NCI-H774 (cell line): ENCODE measurements around the gene PTPRF.
"Not testable (repeated sequence)": the region's sequence is repeated elsewhere in the genome, so short reads cannot be mapped to it uniquely, and the experiment has no call there.

Source experiments
- DNase-seq: peaks from one replicate; lab custom pipeline; 2025; lab: John Stamatoyannopoulos, UW

Gene PTPRF

DNA sequence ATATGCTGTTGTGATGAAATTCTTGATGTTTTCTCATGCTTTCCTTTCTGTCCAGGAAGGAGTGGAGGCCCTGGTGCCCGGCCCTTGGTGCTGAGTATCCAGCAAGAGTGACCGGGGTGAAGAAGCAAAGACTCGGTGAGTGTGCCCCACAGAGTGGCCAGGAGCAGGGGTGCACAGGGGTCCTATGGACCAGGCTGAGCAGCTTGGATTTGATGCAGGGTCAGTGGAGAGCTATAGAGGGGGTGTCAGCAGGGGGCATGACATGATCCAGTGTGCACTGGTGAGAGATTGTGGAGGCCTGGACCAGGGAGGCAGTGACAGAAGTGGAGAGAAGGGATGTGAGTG, 7.4 kb downstream of the PTPRF start:
- no peak for DNase-seq

DNA sequence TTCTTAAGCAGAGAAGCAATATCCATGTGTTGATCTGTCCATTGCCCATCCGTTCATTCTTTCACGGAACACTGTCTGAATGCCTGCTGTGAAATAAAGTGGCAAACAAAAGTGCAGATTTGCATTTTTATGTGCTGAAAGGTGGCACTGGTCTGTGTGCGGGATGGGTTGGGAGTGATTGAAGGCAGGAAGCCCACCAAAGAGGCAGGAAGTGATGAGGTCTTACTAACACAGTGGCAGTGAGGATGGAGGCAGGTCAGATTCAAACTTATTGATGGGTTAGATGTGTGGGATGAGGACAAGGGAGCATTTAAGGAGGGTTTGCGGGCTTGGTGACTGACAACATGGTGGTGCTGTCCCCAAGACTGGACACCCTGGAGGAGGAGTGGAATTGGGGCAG, 8.3 kb downstream of the PTPRF start:
- DNase-seq, result no peak

DNA sequence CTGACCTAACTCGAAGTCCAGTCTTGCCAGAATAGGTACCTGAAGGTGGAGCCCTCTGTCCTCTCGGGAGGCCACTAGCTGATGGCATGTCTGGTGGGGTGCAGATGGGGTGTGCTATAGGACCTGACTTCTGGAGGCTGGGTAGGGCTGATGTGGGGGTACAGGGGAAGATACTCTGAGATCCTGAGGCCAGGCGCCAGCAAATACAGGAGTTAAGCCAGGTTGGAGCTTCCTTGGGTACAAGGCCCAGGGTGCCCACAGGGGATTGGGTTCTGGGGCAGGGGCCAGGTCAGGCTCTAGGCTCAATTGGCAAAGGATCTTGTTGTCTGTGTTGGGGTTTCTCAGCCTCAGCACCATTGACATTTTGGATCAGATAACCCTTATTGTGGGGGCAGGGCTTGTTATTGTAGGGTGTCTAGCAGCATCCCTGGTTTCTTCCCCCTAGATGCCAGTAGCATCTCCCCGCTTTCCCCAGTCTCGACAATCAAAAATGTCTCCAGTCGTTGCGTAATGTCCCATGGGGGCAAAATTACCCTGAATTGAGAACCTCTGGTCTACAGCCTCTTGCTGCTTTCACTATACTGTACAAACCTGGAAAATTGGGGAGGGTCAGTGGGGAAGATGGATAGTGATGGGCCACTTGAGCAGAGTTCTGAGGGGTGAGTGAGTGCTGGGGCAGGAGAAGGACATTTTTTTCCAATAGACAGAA, 9.2 kb downstream of the PTPRF start:
- no peak for DNase-seq

DNA sequence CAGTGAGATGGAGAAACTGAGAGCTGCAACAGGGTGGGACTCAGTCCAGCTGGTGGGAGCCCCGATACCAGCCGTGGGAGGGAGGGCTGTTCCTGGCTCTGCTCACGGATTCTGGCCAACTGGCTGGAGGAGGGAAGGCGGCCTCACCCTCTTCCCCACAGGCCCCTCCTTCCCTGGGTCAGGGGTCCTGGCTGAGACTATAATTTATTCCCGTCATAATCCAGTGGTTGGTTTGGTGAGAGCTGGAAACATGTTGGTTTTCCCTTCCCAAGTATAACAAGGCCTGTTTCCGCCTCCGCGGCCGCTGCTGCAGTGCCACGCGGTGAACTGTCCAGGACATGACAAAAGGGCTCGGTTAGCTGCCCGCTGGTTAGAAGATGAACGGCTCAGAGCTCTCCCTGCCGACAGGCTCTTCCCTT, 10.0 kb downstream of the PTPRF start:
- DNase-seq, result no peak

DNA sequence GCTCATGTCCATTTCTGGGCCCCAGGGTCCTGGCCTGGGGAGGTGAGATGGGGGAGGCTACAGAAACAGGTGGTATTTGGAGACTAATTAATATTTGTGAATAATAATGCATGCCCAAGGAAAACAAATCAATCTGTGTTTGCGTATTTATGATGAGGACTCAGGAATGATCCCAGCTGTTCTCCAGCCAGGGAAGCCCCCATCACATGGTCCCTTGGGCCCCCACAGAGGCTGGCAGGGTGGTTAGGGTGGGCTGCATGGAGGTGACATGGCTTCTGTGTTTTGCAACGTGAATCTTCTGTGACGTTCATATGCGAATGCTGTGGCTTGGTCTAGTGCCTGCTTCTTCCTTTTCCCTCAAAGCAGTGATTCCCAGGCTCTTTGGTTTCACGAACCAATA, 10.5 kb downstream of the PTPRF start:
- no peak for DNase-seq

DNA sequence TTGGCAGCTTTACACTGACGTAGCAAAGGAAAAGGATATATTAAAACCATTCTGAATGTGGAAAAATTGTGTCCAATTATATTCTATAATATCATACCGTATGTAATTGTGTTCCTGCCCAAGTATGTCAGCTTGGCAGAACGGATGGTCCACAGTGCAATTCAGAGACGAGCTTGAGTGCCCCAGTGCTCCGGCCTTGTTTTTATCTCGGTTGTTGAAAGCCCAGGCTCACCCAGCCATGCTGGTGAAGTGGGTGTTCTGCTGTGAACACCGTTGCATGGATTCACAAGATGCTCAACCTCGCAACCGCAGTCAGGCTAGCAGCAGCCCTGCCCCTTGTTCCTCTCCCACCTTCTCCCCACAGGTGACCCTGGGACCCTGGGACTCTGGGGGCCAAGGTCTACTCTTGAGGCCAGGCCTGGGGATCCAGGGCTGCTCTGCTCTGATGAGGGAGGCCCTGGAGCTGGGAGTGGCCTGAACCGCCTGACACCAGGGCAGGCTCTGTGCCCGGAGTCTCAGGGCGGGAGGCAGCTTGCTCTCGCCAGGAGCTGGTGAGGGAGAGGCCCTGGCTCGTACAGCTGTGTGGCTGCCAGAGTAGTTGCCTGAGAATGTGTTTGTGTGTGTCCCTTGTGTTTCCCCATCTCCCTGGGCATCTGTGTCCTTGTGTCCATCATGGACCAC, 11.2 kb downstream of the PTPRF start:
- DNase-seq, result no peak

DNA sequence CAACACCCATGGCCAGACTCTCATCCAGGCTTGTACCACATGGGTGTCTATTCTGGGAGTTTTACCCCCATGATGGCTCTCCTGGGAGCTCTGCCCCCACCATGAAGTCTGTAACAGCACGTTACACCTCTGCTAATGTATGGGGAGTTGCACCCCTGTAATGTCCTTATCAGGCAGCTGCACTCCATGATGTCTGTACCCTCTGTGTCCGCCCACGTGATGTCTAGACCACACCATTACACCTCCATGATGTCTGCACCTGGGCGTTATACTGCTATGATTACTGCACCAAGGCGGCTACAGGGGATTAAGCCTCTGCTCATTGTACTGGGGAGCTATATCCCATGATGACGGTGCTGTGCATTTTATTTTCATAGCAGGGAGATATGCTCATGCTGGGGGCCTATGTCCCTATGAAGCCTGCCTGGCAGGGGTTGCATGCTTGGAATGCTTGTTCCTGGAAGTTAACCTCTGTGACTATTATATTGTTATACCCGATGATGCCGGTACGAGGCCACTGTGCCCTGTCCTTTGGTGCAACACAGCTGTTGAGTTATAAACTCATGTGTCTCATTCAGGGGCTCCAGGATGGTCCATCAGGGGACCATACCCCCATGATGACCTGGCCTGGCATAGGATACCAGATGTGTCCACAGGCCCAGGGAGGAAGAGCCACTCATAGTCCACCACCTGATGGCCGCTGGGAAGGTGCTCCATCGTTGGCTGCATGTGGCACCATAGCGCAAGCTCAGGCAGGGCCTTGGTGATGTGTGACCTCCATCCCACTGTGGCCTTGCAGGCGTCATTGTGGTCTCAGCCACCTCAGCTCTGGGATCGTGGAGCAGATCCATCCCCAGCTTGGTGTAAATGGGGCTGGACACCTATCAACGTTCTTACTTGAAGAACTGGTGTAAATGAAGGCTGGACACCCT, 12.1 kb downstream of the PTPRF start:
- DNase-seq, result no peak

DNA sequence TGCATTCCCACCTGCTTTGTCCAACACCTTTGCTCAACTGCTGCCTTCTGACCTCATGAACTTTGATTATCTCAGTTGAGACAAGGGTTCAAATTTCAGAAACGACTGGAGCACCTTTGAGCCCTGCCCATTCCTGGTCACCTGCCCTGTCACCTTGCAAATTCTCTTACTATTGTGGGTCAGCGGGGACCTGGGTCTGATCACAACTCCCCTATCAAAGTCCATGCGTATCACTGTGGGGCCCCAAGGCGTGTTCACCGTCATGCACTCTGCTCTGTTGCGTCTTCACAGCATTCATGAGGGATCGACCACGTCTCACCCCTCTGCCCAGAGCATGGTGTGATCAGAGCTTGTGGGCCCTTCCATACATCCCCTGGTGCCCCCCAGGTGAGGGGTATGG, 12.9 kb downstream of the PTPRF start:
- no peak for DNase-seq

DNA sequence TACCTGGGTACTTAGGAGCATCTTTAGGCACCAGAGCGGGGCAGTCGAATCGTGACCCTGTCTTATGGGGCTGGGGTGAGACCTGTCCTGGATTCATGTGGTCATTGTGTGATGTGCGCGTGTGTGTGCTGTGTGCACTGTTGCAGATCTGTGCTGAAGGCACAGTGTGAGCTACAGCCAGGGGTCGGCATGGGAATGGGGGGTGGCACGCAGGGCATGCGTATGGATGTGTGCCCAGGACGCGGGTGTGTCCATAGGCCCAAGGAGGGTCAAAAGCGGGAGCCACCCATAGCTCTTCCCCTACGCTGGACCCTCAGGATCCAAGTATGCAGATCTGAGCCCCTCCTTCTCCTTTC, 14.6 kb downstream of the PTPRF start:
- no peak for DNase-seq

DNA sequence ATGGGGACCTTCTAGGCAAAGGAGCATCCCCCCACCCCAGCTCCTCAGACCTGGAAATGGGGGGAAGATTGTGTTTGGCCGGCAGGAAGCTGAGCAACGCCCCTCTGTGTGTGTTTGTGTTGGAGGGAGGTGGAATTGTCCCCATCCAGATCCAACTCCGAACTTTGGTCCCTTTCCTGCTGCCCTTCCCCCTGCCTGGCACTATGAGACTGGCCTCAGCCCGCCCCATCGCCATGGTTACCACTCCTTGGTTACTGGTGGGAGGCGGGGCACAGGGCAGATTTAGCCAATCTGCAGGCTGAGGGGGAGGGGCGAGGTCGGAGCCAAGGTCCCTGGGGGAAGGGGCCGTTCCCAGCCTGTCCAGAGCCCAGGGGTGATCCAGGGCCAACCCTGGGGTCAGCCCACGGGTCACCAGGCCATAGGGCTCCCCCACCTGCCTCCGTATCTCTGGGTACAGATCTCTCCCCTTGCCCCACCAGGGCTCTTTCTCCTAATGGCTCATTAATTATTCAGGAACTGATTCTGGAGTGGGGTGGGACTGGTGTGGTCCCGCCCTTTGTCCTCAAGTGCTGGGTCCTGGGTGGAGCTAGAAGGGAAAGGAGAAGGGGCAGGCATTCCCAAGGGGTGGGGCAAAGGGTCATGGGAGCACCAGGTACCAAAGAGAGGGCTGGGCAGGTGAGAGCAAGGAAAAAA, 15.2 kb downstream of the PTPRF start:
- DNase-seq, result peak; percentile 95

DNA sequence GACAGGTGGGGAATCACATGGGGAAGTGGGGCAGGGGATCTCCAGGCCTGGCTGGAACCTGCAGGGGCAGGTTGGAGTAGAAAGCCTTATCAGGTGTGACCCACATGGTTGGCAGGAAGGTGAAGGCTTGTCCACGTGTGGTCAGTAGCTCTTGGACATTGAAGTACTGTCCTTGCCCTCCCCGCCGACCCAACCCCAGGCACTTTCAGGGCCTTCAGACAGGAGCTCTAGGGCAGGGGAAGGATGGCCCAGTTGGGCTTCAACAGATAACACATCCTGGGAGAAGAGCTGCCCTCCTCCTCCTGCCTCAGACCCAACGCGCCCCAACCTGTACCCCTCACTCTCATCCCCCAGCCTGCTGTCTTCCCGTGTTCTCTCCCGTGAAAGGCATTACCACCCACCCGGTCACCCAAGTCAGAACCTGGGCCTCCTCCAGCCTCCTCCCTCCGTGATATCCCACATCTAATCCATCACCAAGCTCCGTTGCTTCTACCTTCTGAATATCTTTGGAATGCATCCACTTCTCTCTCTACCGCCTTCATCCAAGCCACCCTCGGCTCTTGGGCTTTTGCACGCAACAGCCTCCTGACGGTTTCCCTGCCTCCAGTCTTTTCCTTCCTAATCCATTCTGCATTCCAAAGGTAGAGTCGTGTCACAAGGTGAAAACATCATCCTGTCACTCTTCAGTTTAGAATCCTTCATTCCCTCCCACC, 15.9 kb downstream of the PTPRF start:
- DNase-seq, result no peak

DNA sequence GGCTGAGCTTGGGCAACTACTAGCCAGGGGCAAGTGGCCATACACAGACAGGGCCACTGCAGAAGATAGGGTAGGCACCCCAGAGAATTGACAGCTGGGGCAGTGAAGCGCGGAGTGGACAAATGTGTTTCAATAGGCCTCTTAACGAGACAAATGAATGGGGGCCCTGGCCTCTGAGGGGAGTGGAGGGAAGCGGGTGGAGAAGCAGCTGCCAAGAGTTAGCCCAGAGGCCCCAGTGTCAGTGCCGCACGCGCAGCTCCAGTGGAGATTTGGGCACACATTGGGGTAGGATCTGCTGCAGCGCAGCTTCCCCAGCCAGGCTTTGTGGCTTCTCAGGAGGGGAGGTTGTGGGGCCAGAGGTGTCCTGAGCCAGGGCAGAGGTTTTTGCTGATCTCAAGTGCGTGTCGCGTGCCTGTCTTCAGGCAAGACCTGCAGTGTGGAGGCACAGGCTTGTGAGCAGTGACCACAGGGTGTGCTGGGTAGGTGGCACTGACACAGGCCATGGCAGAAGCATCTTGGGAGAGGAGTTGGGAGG, 16.9 kb downstream of the PTPRF start:
- peak; percentile 16 for DNase-seq

DNA sequence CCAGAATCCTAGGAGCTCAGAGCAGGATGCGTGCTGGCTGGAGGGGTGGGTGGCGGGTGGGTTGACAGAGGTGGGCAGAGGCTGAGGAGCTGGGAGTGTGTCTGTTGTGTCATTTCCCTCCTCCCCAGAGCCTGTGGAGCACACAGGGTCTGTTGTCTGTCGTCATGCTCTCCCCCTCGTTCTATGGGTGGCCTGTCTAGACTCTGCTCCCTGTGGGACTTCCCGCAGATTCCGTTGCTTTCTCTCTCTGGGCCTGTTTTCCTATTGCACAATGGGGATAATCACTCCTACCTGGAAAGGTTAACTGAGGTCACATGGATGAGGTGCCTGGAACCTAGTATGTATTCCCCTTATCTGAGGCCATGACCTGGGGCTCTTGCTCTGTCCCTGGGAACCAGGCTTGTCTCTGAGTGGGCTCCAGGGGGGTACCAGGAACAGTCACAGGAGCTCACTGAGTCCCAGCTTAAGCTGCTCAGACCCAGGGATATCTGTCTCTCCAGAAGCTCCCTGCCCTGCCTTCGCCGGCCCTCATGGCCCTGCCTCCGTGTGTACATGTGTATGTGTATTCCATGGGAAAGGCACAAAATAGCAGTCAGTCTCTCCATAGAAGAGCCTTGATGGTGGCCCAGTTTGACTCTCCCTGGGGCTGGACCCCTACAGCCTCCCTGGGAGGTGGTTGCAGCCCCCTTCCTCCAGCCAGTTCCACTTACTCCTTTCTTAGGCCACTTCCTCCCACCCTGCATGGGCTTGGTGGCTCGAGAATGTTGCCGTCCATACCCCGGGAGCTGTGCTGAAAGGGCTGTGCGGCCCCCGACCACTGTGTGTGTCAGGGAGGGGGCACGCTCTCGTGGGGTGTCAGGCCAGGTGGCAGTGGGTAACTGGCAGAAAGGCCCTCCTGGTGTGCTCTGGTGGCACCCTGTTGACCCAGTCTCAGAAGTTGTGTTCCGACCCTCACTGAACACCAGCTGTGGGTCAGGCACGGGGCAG, 17.9 kb downstream of the PTPRF start:
- no peak for DNase-seq

DNA sequence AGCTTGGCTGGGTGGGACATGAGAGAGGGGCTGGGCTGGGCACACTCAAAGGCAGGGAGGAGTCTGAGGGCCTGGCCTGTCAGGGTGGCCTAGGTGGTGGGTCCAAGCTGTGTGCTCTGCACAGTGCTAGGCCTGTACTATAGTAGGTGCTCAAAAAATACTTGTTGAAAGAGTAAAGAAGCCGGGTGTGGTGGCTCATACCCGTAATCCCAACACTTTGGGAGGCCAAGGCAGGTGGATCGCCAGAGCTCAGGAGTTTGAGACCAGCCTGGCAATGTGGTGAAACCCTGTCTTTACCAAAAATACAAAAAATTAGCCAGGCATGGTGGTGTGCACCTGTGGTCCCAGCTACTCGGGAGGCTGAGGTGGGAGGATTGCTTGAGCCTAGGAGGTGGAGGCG, 18.7 kb downstream of the PTPRF start:
- DNase-seq, result not testable (repeated sequence)

DNA sequence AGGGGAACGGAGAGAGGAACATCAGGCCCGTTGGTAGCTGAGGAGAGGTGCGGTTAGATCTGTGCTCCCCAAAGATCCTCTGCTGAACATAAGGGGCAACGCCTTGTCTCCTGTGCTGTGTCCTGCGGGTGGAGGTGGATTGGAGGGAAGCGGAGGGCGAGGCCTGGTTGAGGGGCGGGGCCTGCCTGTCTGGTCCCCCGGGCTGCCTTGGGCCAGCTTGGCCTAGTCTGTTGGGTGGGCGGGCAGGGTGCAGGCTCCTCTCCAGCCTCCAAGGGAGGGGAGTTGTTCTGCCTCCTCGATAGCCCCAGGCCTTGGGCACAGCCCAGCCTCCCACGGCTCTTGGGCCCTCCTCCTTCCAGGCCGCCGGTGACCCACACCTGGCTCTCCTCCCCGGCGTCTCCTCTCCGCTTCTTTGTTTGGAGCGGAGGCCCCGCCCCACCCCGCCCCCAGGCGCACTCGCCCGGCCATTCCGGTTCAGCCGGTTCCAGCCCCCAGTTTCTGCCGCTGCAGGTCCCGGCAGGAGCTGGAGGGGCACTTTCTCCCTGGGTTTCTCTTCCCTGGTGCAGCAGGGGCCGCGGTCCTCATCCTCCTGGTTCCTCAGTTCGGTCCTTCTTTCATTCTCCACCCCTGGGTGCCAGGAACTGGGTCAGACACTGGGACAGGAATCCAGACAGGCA, 19.4 kb downstream of the PTPRF start:
- peak; percentile 97 for DNase-seq

DNA sequence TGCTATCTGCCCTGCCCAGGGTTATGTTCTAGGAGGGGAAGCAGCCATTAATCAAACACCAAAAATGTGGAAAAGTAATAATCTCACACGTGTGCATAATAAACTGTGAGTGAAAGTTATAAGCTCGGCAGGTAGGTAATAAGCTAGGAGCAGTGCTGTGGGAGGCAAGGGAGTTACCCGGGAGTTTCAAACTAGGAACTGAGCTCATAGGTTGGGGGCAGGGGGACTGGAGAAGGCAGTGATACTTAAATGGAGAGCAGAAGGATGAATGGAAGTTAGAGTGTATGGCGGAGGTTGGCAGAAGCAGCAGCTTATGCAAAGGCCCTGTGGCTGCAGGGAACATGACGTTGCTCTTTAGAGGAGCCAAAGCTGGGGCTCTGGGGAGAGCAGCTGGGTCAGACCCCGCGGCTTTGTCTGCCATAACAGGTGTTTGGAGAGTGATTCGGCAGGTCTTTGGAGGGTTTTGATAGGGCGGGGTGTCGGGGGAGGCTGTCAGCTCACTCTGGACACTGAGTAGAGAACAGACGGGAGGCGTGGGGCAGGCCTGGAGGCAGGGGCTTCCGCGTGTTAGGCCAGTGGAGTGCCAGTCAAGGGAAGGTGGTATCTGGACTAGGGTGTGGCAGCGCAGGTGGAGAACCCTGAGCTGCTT, 20.0 kb downstream of the PTPRF start:
- no peak for DNase-seq

DNA sequence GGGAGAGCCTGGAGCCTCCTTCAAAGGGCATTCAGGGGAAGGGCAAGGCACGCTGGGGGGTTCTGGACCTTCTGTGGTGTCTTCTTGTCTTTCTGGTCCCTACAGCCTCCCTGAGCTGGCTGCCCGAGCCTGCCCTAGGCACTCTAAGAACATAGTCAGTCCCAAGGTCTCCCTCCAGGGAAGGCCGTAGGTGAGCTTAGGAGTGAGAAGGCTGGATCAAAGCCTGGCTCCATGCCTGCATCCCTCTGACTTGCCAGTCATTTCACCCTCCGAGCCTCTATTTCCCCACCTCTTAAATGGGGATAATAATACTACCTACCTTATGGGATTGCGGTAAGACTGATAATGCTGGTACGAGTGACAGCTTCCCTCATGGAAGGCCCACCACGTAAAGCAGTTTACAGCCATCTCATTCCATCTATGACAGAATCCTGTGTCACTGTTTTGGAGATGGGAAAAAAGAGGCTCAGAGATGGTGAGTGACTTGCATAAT, 20.8 kb downstream of the PTPRF start:
- DNase-seq, result no peak

DNA sequence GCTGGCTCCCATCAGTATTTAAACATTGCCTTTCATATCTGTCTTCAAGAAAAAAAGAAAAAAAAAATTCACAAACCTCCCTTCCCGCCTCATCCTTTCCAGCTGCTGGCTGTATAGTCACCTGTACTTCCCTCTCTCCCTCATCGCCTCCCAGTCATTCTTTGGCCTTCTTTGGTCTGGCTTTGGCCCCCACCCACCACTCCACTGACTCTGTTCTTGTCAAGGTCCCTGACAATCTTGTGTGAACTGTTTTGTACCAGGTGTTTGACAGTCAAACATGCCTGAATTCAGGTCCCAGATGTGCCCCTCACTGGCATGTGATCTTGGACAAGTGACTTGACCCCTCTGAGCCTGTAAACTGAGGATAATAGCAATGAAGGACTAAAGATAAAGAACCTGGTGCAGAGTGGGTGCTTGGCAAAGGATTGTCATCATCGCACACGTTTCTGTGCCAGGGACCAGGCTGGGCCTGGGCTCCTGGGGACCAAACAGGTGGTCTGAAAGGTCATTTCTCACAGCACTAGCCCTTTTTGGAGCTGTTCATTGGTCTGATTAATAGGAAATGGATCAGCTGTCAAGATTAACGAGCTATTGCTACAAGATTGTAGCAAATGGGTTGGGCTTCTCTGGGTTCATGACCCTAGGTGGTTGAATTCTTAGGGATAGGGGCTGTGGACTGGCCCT, 21.5 kb downstream of the PTPRF start:
- no peak for DNase-seq
